BLaER1 (cell line): ENCODE data around the gene C4orf36.

ENCODE experiments used
- H3K27ac ChIP-seq: shearing (Covaris generic); formaldehyde crosslinking; 2 replicates; pipeline ENCODE4 v1.8.1; 2022
- H3K27me3 ChIP-seq: shearing (Covaris generic); formaldehyde crosslinking; 2 replicates; pipeline ENCODE4 v1.8.1; 2022
- H3K36me3 ChIP-seq: shearing (Covaris generic); formaldehyde crosslinking; 2 replicates; pipeline ENCODE4 v1.8.1; 2022
- H3K4me1 ChIP-seq: shearing (Covaris generic); formaldehyde crosslinking; 2 replicates; pipeline ENCODE4 v1.8.1; 2022
- H3K4me2 ChIP-seq: shearing (Covaris generic); formaldehyde crosslinking; 2 replicates; pipeline ENCODE4 v1.8.1; 2022
- H3K4me3 ChIP-seq: shearing (Covaris generic); formaldehyde crosslinking; 2 replicates; pipeline ENCODE4 v1.8.1; 2022
- H3K9ac ChIP-seq: shearing (Covaris generic); formaldehyde crosslinking; 2 replicates; pipeline ENCODE4 v1.8.1; 2022
- H3K9me3 ChIP-seq: shearing (Covaris generic); formaldehyde crosslinking; 2 replicates; pipeline ENCODE4 v1.8.1; 2022
- H4K20me1 ChIP-seq: shearing (Covaris generic); formaldehyde crosslinking; 2 replicates; pipeline ENCODE4 v1.8.1; 2022
- Cebpa-rat ChIP-seq: shearing (Covaris generic); IDR thresholded peaks from 2 replicates; pipeline ENCODE4 v1.8.1; 2022

Gene C4orf36

GRCh38 chr4:86934147-86934770, 42.0 kb upstream of the C4orf36 start:
- H3K27ac ChIP-seq = peak overlapping the region; percentile 91
- H3K4me3 ChIP-seq = peak overlapping the region; percentile 95
- H3K9me3 ChIP-seq = no peaks in the 10 kb centered on the region
- H4K20me1 ChIP-seq = no peaks in the 10 kb centered on the region
- no peaks in the 10 kb centered on the region for H3K27me3 ChIP-seq
- H3K36me3 ChIP-seq = peaks cover 14% of the 10 kb centered on the region
- H3K4me2 ChIP-seq = peak overlapping the region; percentile 94
- H3K4me1 ChIP-seq = peaks cover 30% of the 10 kb centered on the region
- H3K9ac ChIP-seq = peak overlapping the region; percentile 92
- TF ChIP-seq Cebpa-rat = no peak

GRCh38 chr4:86928400-86929255, 36.4 kb upstream of the C4orf36 start:
- H3K4me2 ChIP-seq = peak overlapping the region; percentile 40

GRCh38 chr4:86927843-86928395, 35.7 kb upstream of the C4orf36 start:
- H3K27me3 ChIP-seq = no peaks in the 10 kb centered on the region
- H3K4me2 ChIP-seq = peak overlapping the region; percentile 40
- H3K4me1 ChIP-seq = peaks cover 22% of the 10 kb centered on the region
- peaks cover 37% of the 10 kb centered on the region for H3K36me3 ChIP-seq
- H3K27ac ChIP-seq = no peak overlapping the region
- H3K4me3 ChIP-seq = no peak overlapping the region
- H3K9ac ChIP-seq = no peak overlapping the region
- no peak for TF ChIP-seq Cebpa-rat
- no peaks in the 10 kb centered on the region for H4K20me1 ChIP-seq
- H3K9me3 ChIP-seq = no peaks in the 10 kb centered on the region

More at GRCh38 chr4:86928400-86929255, 36.4 kb upstream of the C4orf36 start:
- Histone ChIP-seq H3K36me3 (peaks cover 34% of the 10 kb centered on the region), H3K9me3 (no peaks in the 10 kb centered on the region), H3K4me1 (peaks cover 28% of the 10 kb centered on the region), H3K27me3 (no peaks in the 10 kb centered on the region), H3K4me3 (no peak overlapping the region), H3K27ac (no peak overlapping the region), H4K20me1 (no peaks in the 10 kb centered on the region), H3K9ac (no peak overlapping the region)
- TF ChIP-seq Cebpa-rat = no peak

GRCh38 chr4:86926435-86927086, 34.3 kb upstream of the C4orf36 start:
- Histone ChIP-seq H3K4me3 (no peak overlapping the region), H3K27ac (no peak overlapping the region), H3K9ac (no peak overlapping the region), H3K27me3 (no peaks in the 10 kb centered on the region), H3K36me3 (peaks cover 35% of the 10 kb centered on the region), H4K20me1 (no peaks in the 10 kb centered on the region), H3K9me3 (no peaks in the 10 kb centered on the region), H3K4me1 (peaks cover 22% of the 10 kb centered on the region), H3K4me2 (no peak overlapping the region)
- TF ChIP-seq Cebpa-rat = no peak

- Histone ChIP-seq H3K27ac (no peak overlapping the region), H3K27me3 (no peaks in the 10 kb centered on the region), H3K4me1 (peaks cover 25% of the 10 kb centered on the region), H3K9me3 (no peaks in the 10 kb centered on the region), H3K4me3 (no peak overlapping the region), H3K9ac (no peak overlapping the region), H3K36me3 (peaks cover 28% of the 10 kb centered on the region), H4K20me1 (no peaks in the 10 kb centered on the region), H3K4me2 (no peak overlapping the region)
- no peak for TF ChIP-seq Cebpa-rat
These were observed 32.6 kb upstream of the C4orf36 start for GRCh38 chr4:86924811-86925210.

- Histone ChIP-seq H3K9me3 (no peaks in the 10 kb centered on the region), H3K27me3 (no peaks in the 10 kb centered on the region), H3K9ac (no peak overlapping the region), H4K20me1 (no peaks in the 10 kb centered on the region), H3K4me2 (no peak overlapping the region), H3K36me3 (peaks cover 28% of the 10 kb centered on the region), H3K27ac (no peak overlapping the region), H3K4me3 (no peak overlapping the region), H3K4me1 (peaks cover 22% of the 10 kb centered on the region; the same call in 1 of the 2 replicates)
- TF ChIP-seq Cebpa-rat = no peak
These were observed 29.5 kb upstream of the C4orf36 start for GRCh38 chr4:86921608-86922252.

GRCh38 chr4:86919561-86920223, 27.5 kb upstream of the C4orf36 start:
- Histone ChIP-seq H3K36me3 (peaks cover 18% of the 10 kb centered on the region), H4K20me1 (no peaks in the 10 kb centered on the region), H3K4me3 (no peak overlapping the region), H3K27me3 (no peaks in the 10 kb centered on the region), H3K4me2 (no peak overlapping the region; the same call in 1 of the 2 replicates), H3K9ac (no peak overlapping the region), H3K27ac (no peak overlapping the region), H3K9me3 (no peaks in the 10 kb centered on the region), H3K4me1 (peaks cover 17% of the 10 kb centered on the region; the same call in 1 of the 2 replicates)
- TF ChIP-seq Cebpa-rat = no peak

GRCh38 chr4:86918539-86919072, 26.4 kb upstream of the C4orf36 start:
- no peak overlapping the region for H3K9ac ChIP-seq
- no peaks in the 10 kb centered on the region for H3K27me3 ChIP-seq
- H3K4me2 ChIP-seq = no peak overlapping the region
- no peak overlapping the region for H3K4me3 ChIP-seq
- H3K27ac ChIP-seq = no peak overlapping the region
- no peaks in the 10 kb centered on the region for H4K20me1 ChIP-seq
- no peaks in the 10 kb centered on the region for H3K9me3 ChIP-seq
- peaks cover 23% of the 10 kb centered on the region for H3K36me3 ChIP-seq
- no peak for TF ChIP-seq Cebpa-rat
- peaks cover 15% of the 10 kb centered on the region; the same call in 1 of the 2 replicates for H3K4me1 ChIP-seq
